ENCODE results near the gene JAML.
"Not testable (repeated sequence)": the region's sequence is repeated elsewhere in the genome, so short reads cannot be mapped to it uniquely, and the experiment has no call there.

GRCh38 chr11:118192817-118193216 lies 32.0 kb downstream of the JAML start:
- not testable (repeated sequence) for TF ChIP-seq POLR2A, POLR2AphosphoS5, SPI1, TAF1 (IDR thresholded peaks at IDR 0.05; ENCODE audit: low read depth, low read length)
